AML-193 (cell line): Measurements from ENCODE around the gene KDM4C.
"Not testable (repeated sequence)": the region's sequence is repeated elsewhere in the genome, so short reads cannot be mapped to it uniquely, and the experiment has no call there.

ENCODE experiments used
- DNase-seq, 2 experiments: peaks; one replicate each; lab custom pipeline; 2025; lab: John Stamatoyannopoulos, UW

KDM4C gene

DNA sequence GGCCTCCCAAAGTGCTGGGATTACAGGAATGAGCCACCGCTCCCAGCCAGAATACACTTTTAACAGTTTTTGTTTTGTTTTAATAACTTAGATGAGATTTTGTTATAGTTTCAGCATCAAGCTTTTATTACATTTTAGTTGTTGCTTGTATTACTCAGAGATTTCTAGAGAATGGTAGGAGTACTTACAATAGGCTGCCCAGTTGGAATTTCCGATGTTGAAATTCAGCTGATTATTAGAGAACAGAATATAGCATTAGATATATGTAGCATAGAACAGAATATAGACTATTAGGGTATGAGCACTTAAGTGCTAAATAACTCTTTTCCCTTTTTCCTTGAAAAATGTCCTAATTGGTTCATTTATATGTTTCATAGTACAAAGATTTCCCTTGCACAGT lies 6.2 kb downstream of the KDM4C start:
- DNase-seq: no peak

GRCh38 chr9:6764523-6764922 lies 6.8 kb downstream of the KDM4C start:
- DNase-seq: no peak

DNA sequence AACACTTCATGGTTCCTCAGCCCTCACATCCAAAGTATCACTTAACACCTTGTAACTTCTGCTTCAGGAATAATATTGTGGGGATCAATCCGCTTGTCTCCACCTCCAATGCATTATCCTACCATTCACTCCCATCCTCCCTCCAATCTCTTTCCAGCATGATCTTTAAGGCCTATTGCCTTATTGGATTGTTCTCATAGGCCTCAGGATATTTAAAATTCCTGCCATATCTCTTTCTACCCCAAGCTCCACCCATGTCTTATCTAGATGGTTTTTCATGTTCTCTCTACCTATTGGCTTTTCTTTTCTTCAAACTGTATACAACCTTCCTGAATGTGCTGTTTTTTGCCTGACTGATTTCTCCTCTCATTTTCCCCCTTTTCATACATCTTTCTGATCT lies 7.2 kb downstream of the KDM4C start:
- no peak for DNase-seq

DNA sequence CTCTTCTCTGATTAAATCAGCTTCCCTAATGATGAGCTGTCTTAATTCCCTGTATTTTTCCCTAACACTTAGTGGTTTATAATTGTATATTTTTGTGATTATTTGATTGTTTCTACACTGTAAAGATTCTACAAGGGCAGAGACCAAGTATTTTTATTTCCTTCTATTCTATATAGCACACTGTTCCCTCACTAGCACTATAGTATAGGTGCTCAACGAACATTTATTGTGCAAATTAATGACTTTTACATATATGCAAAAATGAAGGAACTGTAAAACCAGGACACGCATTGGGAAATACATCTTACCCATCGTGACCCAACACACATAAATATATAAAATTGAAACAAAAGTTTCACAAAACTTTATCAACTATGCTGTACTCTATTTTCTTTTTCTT lies 7.6 kb downstream of the KDM4C start:
- no peak for DNase-seq

DNA sequence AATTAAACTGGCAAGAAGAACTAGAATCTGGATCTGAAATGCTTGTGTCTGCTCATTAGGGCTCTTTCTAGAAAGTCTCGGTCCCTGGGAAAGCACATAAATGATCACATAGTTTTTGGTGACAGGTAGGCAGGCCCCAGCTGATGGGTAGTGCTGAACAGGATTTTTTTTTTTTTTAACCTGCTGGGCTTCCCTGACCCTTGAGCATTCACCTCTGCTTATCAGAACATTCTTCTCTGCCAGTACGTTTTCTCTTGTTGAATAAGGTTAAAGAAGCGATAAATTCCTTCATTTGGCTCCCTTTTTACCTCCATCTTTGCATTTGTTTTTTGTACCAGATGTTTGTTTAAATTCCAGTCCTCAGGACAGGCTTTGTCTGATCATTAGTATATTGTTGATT lies 8.8 kb downstream of the KDM4C start:
- no peak for DNase-seq

DNA sequence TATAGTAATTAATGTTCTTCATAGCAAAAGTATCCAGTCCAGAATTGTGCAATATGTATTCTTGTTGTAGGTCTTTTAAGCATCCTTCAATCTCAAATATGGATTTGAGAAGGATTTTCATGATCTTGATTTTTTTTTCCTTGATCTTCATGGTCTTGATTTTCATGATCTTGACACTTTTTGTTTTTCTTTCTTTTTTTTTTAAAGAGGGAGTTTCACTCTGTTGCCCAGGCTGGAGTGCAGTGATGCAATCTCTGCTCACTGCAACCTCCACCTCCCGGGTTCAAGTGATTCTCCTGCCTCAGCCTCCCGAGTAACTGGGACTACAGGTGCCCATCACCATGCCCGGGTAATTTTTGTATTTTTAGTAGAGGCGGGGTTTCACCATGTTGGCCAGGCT lies 10.8 kb downstream of the KDM4C start:
- DNase-seq: not testable (repeated sequence)

- no peak for DNase-seq
Observed at GRCh38 chr9:6771722-6772121, 13.9 kb downstream of the KDM4C start.

DNA sequence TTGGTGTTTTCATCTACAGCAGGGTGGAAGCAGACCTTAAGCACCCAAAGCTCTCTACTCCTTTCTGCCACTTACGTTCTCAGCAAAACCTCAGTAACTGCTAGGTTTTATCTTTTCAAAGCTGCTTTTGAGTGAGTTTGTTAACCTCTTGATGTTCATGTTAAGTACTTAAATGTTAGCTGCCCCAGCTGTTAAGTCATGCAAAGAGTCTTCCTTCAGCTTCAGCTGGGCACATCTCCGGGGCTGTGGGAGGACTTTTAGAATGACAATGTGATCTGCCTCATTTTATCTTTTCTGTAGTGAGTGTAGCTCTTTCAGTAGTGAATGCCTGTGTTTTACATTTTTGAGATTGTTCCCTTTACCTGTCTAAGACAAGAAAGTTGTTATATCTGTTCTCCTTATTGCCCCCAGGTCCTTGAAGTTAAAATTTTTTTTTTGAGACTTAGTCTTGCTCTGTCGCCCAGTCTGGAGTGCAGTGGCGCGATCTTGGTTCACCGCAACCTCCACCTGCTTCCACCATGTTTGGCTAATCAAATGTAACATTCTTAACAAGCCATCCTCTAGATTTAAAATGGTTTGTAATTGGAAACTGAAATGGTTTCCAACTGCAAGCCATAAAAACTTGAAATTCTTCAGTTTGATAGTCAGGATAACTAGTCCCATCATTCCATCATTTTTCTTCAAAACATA lies 19.6 kb downstream of the KDM4C start:
- no peak for DNase-seq

GRCh38 chr9:6779417-6780241 lies 21.9 kb downstream of the KDM4C start:
- no peak for DNase-seq

- no peak for DNase-seq
Observed at GRCh38 chr9:6780690-6781089, 22.9 kb downstream of the KDM4C start.

- DNase-seq: no peak
Observed at GRCh38 chr9:6781476-6781875, 23.7 kb downstream of the KDM4C start.

GRCh38 chr9:6782345-6782744 lies 24.6 kb downstream of the KDM4C start:
- no peak for DNase-seq

- DNase-seq: no peak
Observed at GRCh38 chr9:6782981-6783380, 25.2 kb downstream of the KDM4C start.

- DNase-seq: no peak
Observed at GRCh38 chr9:6783753-6784152, 26.0 kb downstream of the KDM4C start.

- no peak for DNase-seq
Observed at GRCh38 chr9:6785682-6786081, 27.9 kb downstream of the KDM4C start.

GRCh38 chr9:6787793-6788161 lies 30.0 kb downstream of the KDM4C start:
- no peak for DNase-seq

- no peak for DNase-seq
Observed at GRCh38 chr9:6788162-6789016, 30.6 kb downstream of the KDM4C start.

DNA sequence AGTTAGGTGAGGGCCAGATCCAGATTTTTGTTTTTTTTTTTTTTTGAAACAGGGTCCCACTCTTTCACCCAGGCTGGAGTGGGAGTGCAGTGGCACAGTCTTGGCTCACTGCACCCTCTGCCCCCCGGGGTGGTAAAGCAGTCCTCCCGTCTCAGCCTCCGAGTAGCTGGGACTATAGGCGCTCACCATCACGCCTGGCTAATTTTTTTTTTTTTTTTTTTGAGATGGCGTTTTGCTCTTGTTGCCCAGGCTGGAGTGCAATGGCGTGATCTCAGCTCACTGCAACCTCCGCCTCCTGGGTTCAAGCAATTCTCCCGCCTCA lies 31.2 kb downstream of the KDM4C start:
- DNase-seq: not testable (repeated sequence)

- DNase-seq: no peak
Observed at GRCh38 chr9:6790866-6791265, 33.1 kb downstream of the KDM4C start.

- no peak for DNase-seq
Observed at GRCh38 chr9:6793203-6793602, 35.4 kb downstream of the KDM4C start.

DNA sequence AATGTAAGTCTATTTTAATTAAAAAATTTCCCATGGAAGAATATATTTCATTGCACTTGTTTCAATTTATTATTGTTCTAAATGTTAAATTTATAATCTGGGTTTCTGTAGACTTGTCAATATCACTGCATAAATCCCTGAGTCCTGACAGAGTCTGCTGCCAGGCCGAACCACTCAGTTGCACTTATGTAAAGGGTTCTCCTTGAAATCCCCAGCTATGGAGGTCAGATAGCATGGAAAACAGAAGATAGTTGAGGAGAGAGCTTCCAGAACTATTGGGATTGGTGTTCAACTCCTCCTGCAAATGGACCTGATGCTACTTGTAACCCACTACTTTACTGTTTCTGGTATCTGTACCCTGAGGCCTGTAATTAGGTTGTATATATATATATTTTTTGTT lies 37.2 kb downstream of the KDM4C start:
- no peak for DNase-seq

- no peak for DNase-seq
Observed at GRCh38 chr9:6802926-6803325, 45.2 kb downstream of the KDM4C start.

- DNase-seq: no peak
Observed at GRCh38 chr9:6805532-6805931, 47.8 kb downstream of the KDM4C start.
